Upper lobe of right lung (tissue), 1 donor: ENCODE data around the gene GLP2R. TPM values are rescaled to one million over a fixed set of nuclear protein-coding genes. Genes with fewer than 3 reads are reported as not detected.

Experiments
- ATAC-seq: fragments of 200-7000 bp; cut with Tn5 transposase; one replicate; pipeline ENCODE4 v1.9.1; 2020; ENCODE audit warnings: mild to moderate bottlenecking, moderate library complexity
- DNase-seq: peaks from one replicate; pipeline ENCODE4 v3.0.0-alpha.2; 2020
- H3K27ac ChIP-seq: fragments of 200-600 bp; one replicate; pipeline ENCODE4 v1.8.0; 2022
- H3K27me3 ChIP-seq: fragments of 200-600 bp; one replicate; pipeline ENCODE4 v1.8.0; 2022; ENCODE audit warnings: mild to moderate bottlenecking
- H3K36me3 ChIP-seq: fragments of 200-600 bp; one replicate; pipeline ENCODE4 v1.8.0; 2022
- H3K4me1 ChIP-seq: fragments of 200-600 bp; one replicate; pipeline ENCODE4 v1.8.0; 2022
- H3K4me3 ChIP-seq: fragments of 200-600 bp; one replicate; pipeline ENCODE4 v1.8.0; 2022; ENCODE audit warnings: mild to moderate bottlenecking
- H3K9me3 ChIP-seq: fragments of 200-600 bp; one replicate; pipeline ENCODE4 v1.8.0; 2022
- CTCF ChIP-seq: fragments of 200-600 bp; IDR thresholded peaks from one replicate; pipeline ENCODE4 v1.8.0; 2022; ENCODE audit warnings: antibody characterized with exemption
- intact Hi-C: fragments of 100-400 bp; cut with DNase I; formaldehyde crosslinking; loops from one replicate; pipeline ENCODE4 v1.11.0; 2022
- total RNA-seq: library from RNA; stranded (reverse); fragmentation: NEBNext Ultra II Directional; extraction: Animal tissue kit (Norgen Biotek cat#: 25700); gene quantifications from one replicate; pipeline ENCODE4 v1.2.1, GENCODE V29; 2021
- donor health status: DM: no; HTN: yes; CAD: no; lungs with severe emphysema.

The GLP2R gene
- total RNA-seq, 1 donor from 2014 or later: 1.8 TPM

GRCh38 chr17:9860851-9861250 is 35.1 kb downstream of the GLP2R start:
- ATAC-seq: no peak
- H3K27me3 ChIP-seq: no peaks in the 10 kb centered on the region

GRCh38 chr17:9862220-9862619 is 36.5 kb downstream of the GLP2R start:
- Histone ChIP-seq H3K27me3 (no peaks in the 10 kb centered on the region), H3K36me3 (no peaks in the 10 kb centered on the region), H3K27ac (no peak overlapping the region), H3K9me3 (peaks cover 7% of the 10 kb centered on the region), H3K4me1 (no peaks in the 10 kb centered on the region), H3K4me3 (no peak overlapping the region)
- intact Hi-C loops: no loop called here
- no peak for DNase-seq
- no peak for TF ChIP-seq CTCF
- ATAC-seq: no peak

More at GRCh38 chr17:9860851-9861250, 35.1 kb downstream of the GLP2R start:
- Histone ChIP-seq H3K4me1 (no peaks in the 10 kb centered on the region), H3K4me3 (no peak overlapping the region), H3K9me3 (peaks cover 7% of the 10 kb centered on the region), H3K27ac (no peak overlapping the region), H3K36me3 (no peaks in the 10 kb centered on the region)
- no peak for TF ChIP-seq CTCF
- intact Hi-C loops: no loop called here
- no peak for DNase-seq

GRCh38 chr17:9862949-9863348 is 37.2 kb downstream of the GLP2R start:
- Histone ChIP-seq H3K4me3 (no peak overlapping the region), H3K9me3 (peaks cover 7% of the 10 kb centered on the region), H3K4me1 (no peaks in the 10 kb centered on the region), H3K27ac (no peak overlapping the region), H3K27me3 (no peaks in the 10 kb centered on the region), H3K36me3 (no peaks in the 10 kb centered on the region)
- no peak for ATAC-seq
- TF ChIP-seq CTCF: no peak
- intact Hi-C loops: no loop called here
- no peak for DNase-seq

GRCh38 chr17:9865586-9865985 is 39.9 kb downstream of the GLP2R start:
- Histone ChIP-seq H3K36me3 (no peaks in the 10 kb centered on the region), H3K4me1 (no peaks in the 10 kb centered on the region), H3K9me3 (peaks cover 2% of the 10 kb centered on the region), H3K27ac (no peak overlapping the region), H3K4me3 (no peak overlapping the region), H3K27me3 (no peaks in the 10 kb centered on the region)
- DNase-seq (no peak), ATAC-seq (peak; percentile 63)
- intact Hi-C loops: no loop called here
- TF ChIP-seq CTCF: no peak

GRCh38 chr17:9868552-9868951 is 42.8 kb downstream of the GLP2R start:
- Histone ChIP-seq H3K4me1 (no peaks in the 10 kb centered on the region), H3K27ac (no peak overlapping the region), H3K4me3 (no peak overlapping the region), H3K27me3 (no peaks in the 10 kb centered on the region), H3K36me3 (no peaks in the 10 kb centered on the region), H3K9me3 (no peaks in the 10 kb centered on the region)
- DNase-seq (no peak), ATAC-seq (no peak)
- intact Hi-C loops: no loop called here
- TF ChIP-seq CTCF: no peak

GRCh38 chr17:9872852-9873251 is 47.1 kb downstream of the GLP2R start:
- no peaks in the 10 kb centered on the region for H3K9me3 ChIP-seq
- ATAC-seq (no peak), DNase-seq (no peak)
- H3K27me3 ChIP-seq: no peaks in the 10 kb centered on the region
- H3K27ac ChIP-seq: no peak overlapping the region
- H3K4me1 ChIP-seq: peaks cover 13% of the 10 kb centered on the region
- TF ChIP-seq CTCF: no peak
- H3K4me3 ChIP-seq: no peak overlapping the region
- no peaks in the 10 kb centered on the region for H3K36me3 ChIP-seq
- intact Hi-C loops: no loop called here
